Endothelial cell of umbilical vein (primary cell): ENCODE measurements around the gene RNF213. TPM values are rescaled to one million over a fixed set of nuclear protein-coding genes. Genes with fewer than 3 reads are reported as not detected.
"Not testable (repeated sequence)": the region's sequence is repeated elsewhere in the genome, so short reads cannot be mapped to it uniquely, and the experiment has no call there.

Experiments
- BruUV-seq: library from RNA; stranded (reverse); fragments of 400-500 nt; replicated peaks from 2 replicates; lab custom pipeline; 2021; lab: Mats Ljungman, UMichigan
- CTCF ChIA-PET: fragments of 300-600, 350-600 bp; sonication (Branson Sonifier 250); formaldehyde crosslinking; loops from one replicate; lab custom pipeline; 2021; ENCODE audit warnings: antibody characterized with exemption, inconsistent platforms; lab: Charles Lee
- POLR2A ChIA-PET: fragments of 300-600, 350-600 bp; sonication (Branson Sonifier 250); formaldehyde crosslinking; loops from one replicate; lab custom pipeline; 2021; ENCODE audit warnings: antibody characterized with exemption, inconsistent platforms; lab: Charles Lee
- DNase-seq: peaks from one replicate; pipeline ENCODE4 v3.0.0-alpha.2; 2011; ENCODE audit warnings: low read depth, low spot score
- FAIRE-seq: peaks from 2 replicates; lab custom pipeline; 2011; peaks lifted over from hg19 to GRCh38; lab: Jason Lieb, UNC
- H2AFZ ChIP-seq: 2 replicates; pipeline ENCODE4 v1.6.0; 2012; ENCODE audit warnings: low read depth, low read length, control low read depth, inconsistent platforms
- H3K27ac ChIP-seq: 2 replicates; pipeline ENCODE4 v1.5.1; 2011; ENCODE audit warnings: low read depth, mild to moderate bottlenecking, control low read depth, low read length, moderate library complexity; ENCODE audit not compliant: insufficient read depth
- H3K27me3 ChIP-seq, 2 experiments: 2 replicates each; pipeline versions ENCODE4 v1.6.0 to v1.6.1; 2011; ENCODE audit warnings: low read length in 2 of 2, mixed read lengths in 1 of 2; ENCODE audit not compliant: control insufficient read depth in 2 of 2, insufficient read depth in 2 of 2
- H3K36me3 ChIP-seq, 2 experiments: 2 replicates in 1 of 2; 3 replicates in 1 of 2; pipeline ENCODE4 v1.5.1; 2011; ENCODE audit warnings: low read length in 2 of 2, mild to moderate bottlenecking in 1 of 2, moderate library complexity in 1 of 2; ENCODE audit not compliant: control insufficient read depth in 2 of 2, insufficient read depth in 2 of 2; ENCODE audit errors: extremely low read depth in 1 of 2
- H3K4me1 ChIP-seq: 3 replicates; pipeline ENCODE4 v1.5.1; 2011; ENCODE audit warnings: mild to moderate bottlenecking, low read length; ENCODE audit not compliant: control insufficient read depth, insufficient read depth; ENCODE audit errors: extremely low read depth
- H3K4me2 ChIP-seq: 2 replicates; pipeline ENCODE4 v1.6.1; 2011; ENCODE audit warnings: low read length, control low read depth, mixed read lengths; ENCODE audit not compliant: insufficient read depth
- H3K4me3 ChIP-seq, 3 experiments: fragments of 200-600 bp in 1 of 3; sonication (generic), shearing (Covaris generic) in 1 of 3; replicated peaks in 1 of 3; 2 replicates each; pipeline ENCODE4 v1.5.1; 2011 to 2016; ENCODE audit warnings: control low read depth in 3 of 3, low read length in 3 of 3, mild to moderate bottlenecking in 2 of 3, inconsistent platforms in 1 of 3, low read depth in 1 of 3, moderate library complexity in 1 of 3; ENCODE audit not compliant: insufficient read depth in 1 of 3
- H3K79me2 ChIP-seq: 2 replicates; pipeline ENCODE4 v1.6.0; 2012; ENCODE audit warnings: low read length, inconsistent platforms; ENCODE audit not compliant: control insufficient read depth, insufficient read depth
- H3K9ac ChIP-seq: replicated peaks from 2 replicates; pipeline ENCODE3; 2011; ENCODE audit warnings: low read length, control low read depth; ENCODE audit not compliant: insufficient read depth; ENCODE audit errors: extremely low read depth
- H3K9me1 ChIP-seq: replicated peaks from 3 replicates; pipeline ENCODE4 v1.6.0; 2011; ENCODE audit warnings: mild to moderate bottlenecking, low read length; ENCODE audit not compliant: control insufficient read depth, insufficient read depth; ENCODE audit errors: extremely low read depth
- H3K9me3 ChIP-seq: replicated peaks from 2 replicates; pipeline ENCODE4 v1.5.1; 2012; ENCODE audit warnings: low read length, inconsistent platforms; ENCODE audit not compliant: control insufficient read depth, insufficient read depth
- H4K20me1 ChIP-seq: replicated peaks from 2 replicates; pipeline ENCODE3; 2011; ENCODE audit warnings: mild to moderate bottlenecking, low read length; ENCODE audit not compliant: control insufficient read depth, insufficient read depth; ENCODE audit errors: extremely low read depth
- CTCF ChIP-seq, 2 donors: IDR thresholded peaks; 1 replicate in 1 of 2; 2 replicates in 1 of 2; pipeline ENCODE4 v1.5.1; 2011; ENCODE audit warnings: low read length in 2 of 2, mild to moderate bottlenecking in 2 of 2, moderate library complexity in 2 of 2, control low read depth in 1 of 2, inconsistent platforms in 1 of 2, low read depth in 1 of 2; ENCODE audit not compliant: insufficient read depth in 1 of 2; ENCODE audit errors: extremely low read depth in 1 of 2
- EZH2 ChIP-seq: IDR thresholded peaks from 2 replicates; pipeline ENCODE4 v1.6.1; 2012; ENCODE audit warnings: borderline replicate concordance, low read depth, mild to moderate bottlenecking, moderate library complexity, low read length, inconsistent platforms; ENCODE audit not compliant: severe bottlenecking
- FOS ChIP-seq: IDR thresholded peaks from 2 replicates; pipeline ENCODE4 v1.6.1; 2011; ENCODE audit warnings: mild to moderate bottlenecking, low read length, moderate library complexity, borderline replicate concordance; ENCODE audit not compliant: insufficient read depth
- GATA2 ChIP-seq: IDR thresholded peaks from 2 replicates; pipeline ENCODE4 v1.7.0; 2011; ENCODE audit warnings: low read depth, mild to moderate bottlenecking, moderate library complexity, mixed read lengths, low read length; ENCODE audit not compliant: insufficient read length, insufficient read depth
- JUN ChIP-seq: IDR thresholded peaks from 2 replicates; pipeline ENCODE4 v1.6.1; 2011; ENCODE audit warnings: borderline replicate concordance, low read depth; ENCODE audit not compliant: insufficient read length, insufficient read depth
- MAX ChIP-seq: IDR thresholded peaks from 2 replicates; pipeline ENCODE4 v1.6.1; 2011; ENCODE audit not compliant: insufficient read depth, insufficient read length
- MYC ChIP-seq: IDR thresholded peaks from one replicate; pipeline ENCODE4 v1.6.1; 2011; ENCODE audit warnings: mild to moderate bottlenecking, low read depth, low read length
- POLR2A ChIP-seq: IDR thresholded peaks from 2 replicates; pipeline ENCODE4 v1.6.1; 2012; ENCODE audit warnings: low read depth, mild to moderate bottlenecking, control low read depth, low read length
- POLR2AphosphoS5 ChIP-seq: IDR thresholded peaks from 2 replicates; pipeline ENCODE4 v1.6.1; 2012; ENCODE audit warnings: low read depth, mild to moderate bottlenecking, control low read depth, low read length, moderate library complexity; ENCODE audit not compliant: insufficient read depth
- dilution Hi-C: fragments of 300-500 bp; cut with MboI; formaldehyde crosslinking; loops from one replicate; pipeline ENCODE4 v1.15.0; 2019; ENCODE audit warnings: low sequenced_read_pairs; ENCODE audit not compliant: extremely low pct_ligation_motif_present
- intact Hi-C: fragments of 100-400 bp; cut with micrococcal nuclease; formaldehyde crosslinking; loops from one replicate; pipeline ENCODE4 v1.10.0; 2022
- polyA plus RNA-seq, 4 experiments: library from polyadenylated mRNA; depleted of rRNA in 3 of 4; stranded (reverse) in 3 of 4; unstranded in 1 of 4; fragments of >200 nt; gene quantifications; 2 replicates each; pipeline versions ENCODE4 v1.2.1 to v1.2.3, GENCODE V29; 2011 to 2012; ENCODE audit warnings: missing spikeins in 1 of 4
- total RNA-seq: library from RNA; stranded (reverse); gene quantifications from 2 replicates; pipeline ENCODE4 v1.2.3, GENCODE V29; 2021

Gene RNF213
- total and polyA plus RNA-seq, 2 donors (not counting 3 experiments of a cell fraction or from before 2014, with no cell fraction given): 36.5 to 116 TPM

- TF ChIP-seq POLR2AphosphoS5 (no peak), GATA2 (no peak), CTCF (IDR thresholded peaks at IDR 0.05; ENCODE audit: extremely low read depth in 1 of 2, insufficient read depth in 1 of 2, low read depth in 1 of 2, low read length in 2 of 2) (no peak), FOS (no peak), POLR2A (no peak), JUN (no peak), MYC (no peak), MAX (no peak), EZH2 (no peak)
Measured at GRCh38 chr17:80330276-80330675, 69.6 kb downstream of the RNF213 start.

GRCh38 chr17:80330938-80331337 is 70.3 kb downstream of the RNF213 start:
- H3K9me1 ChIP-seq, H3K27me3 ChIP-seq, H3K9ac ChIP-seq, H3K9me3 ChIP-seq, FAIRE-seq, H3K27ac ChIP-seq, intact Hi-C loops, H2AFZ ChIP-seq, BruUV-seq, H3K79me2 ChIP-seq, H3K4me2 ChIP-seq, H4K20me1 ChIP-seq, H3K4me3 ChIP-seq, POLR2A ChIA-PET, DNase-seq, dilution Hi-C loops: not testable (repeated sequence)
- CTCF ChIA-PET: interaction anchor here (1.4 kb wide), 1 partner anchor 31 kb away, joined by 3 read pairs; no protein-coding TSS in a partner anchor
- Histone ChIP-seq H3K36me3 (peaks cover 15 to 32% of the 10 kb centered on the region in 2 experiments), H3K4me1 (peaks cover 13% of the 10 kb centered on the region)

More at GRCh38 chr17:80330276-80330675, 69.6 kb downstream of the RNF213 start:
- ChIA-PET POLR2A (no interaction called here), CTCF (no interaction called here)
- intact Hi-C loops (no loop called here), dilution Hi-C loops (no loop called here)
- Histone ChIP-seq H3K4me1 (peaks cover 13% of the 10 kb centered on the region), H3K27ac (no peak overlapping the region), H3K36me3 (peaks cover 14 to 29% of the 10 kb centered on the region in 2 experiments), H4K20me1 (no peaks in the 10 kb centered on the region), H3K4me3 (no peak overlapping the region), H3K9ac (no peak overlapping the region), H3K9me3 (no peaks in the 10 kb centered on the region), H3K79me2 (no peaks in the 10 kb centered on the region), H2AFZ (no peak overlapping the region), H3K9me1 (no peaks in the 10 kb centered on the region), H3K27me3 (no peaks in the 10 kb centered on the region), H3K4me2 (no peak overlapping the region)
- FAIRE-seq: no peak
- no TSS peak for BruUV-seq
- no peak for DNase-seq
